NB4 (cell line): ENCODE results near the gene GRPEL1.

ENCODE experiments used
- POLR2A ChIP-seq: IDR thresholded peaks from 2 replicates; pipeline ENCODE4 v1.6.1; 2011; ENCODE audit warnings: mild to moderate bottlenecking; ENCODE audit not compliant: insufficient read length; ENCODE audit errors: extremely low read depth
- TF ChIP-seq, protein P1 (sequence below): IDR thresholded peaks from one replicate; pipeline ENCODE4 v1.5.1; 2012; ENCODE audit warnings: low read depth, low read length
- TF ChIP-seq, protein P2 (sequence below): IDR thresholded peaks from 2 replicates; pipeline ENCODE4 v1.6.1; 2011; ENCODE audit warnings: low read depth, low read length

GRCh38 chr4:7024336-7024890 is 43.5 kb downstream of the GRPEL1 start:
- TF ChIP-seq, protein P1, sequence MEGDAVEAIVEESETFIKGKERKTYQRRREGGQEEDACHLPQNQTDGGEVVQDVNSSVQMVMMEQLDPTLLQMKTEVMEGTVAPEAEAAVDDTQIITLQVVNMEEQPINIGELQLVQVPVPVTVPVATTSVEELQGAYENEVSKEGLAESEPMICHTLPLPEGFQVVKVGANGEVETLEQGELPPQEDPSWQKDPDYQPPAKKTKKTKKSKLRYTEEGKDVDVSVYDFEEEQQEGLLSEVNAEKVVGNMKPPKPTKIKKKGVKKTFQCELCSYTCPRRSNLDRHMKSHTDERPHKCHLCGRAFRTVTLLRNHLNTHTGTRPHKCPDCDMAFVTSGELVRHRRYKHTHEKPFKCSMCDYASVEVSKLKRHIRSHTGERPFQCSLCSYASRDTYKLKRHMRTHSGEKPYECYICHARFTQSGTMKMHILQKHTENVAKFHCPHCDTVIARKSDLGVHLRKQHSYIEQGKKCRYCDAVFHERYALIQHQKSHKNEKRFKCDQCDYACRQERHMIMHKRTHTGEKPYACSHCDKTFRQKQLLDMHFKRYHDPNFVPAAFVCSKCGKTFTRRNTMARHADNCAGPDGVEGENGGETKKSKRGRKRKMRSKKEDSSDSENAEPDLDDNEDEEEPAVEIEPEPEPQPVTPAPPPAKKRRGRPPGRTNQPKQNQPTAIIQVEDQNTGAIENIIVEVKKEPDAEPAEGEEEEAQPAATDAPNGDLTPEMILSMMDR: no peak
- TF ChIP-seq POLR2A: no peak
- TF ChIP-seq, protein P2, sequence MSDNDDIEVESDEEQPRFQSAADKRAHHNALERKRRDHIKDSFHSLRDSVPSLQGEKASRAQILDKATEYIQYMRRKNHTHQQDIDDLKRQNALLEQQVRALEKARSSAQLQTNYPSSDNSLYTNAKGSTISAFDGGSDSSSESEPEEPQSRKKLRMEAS: no peak
